ENCODE results near the gene BSG.

BSG gene

DNA sequence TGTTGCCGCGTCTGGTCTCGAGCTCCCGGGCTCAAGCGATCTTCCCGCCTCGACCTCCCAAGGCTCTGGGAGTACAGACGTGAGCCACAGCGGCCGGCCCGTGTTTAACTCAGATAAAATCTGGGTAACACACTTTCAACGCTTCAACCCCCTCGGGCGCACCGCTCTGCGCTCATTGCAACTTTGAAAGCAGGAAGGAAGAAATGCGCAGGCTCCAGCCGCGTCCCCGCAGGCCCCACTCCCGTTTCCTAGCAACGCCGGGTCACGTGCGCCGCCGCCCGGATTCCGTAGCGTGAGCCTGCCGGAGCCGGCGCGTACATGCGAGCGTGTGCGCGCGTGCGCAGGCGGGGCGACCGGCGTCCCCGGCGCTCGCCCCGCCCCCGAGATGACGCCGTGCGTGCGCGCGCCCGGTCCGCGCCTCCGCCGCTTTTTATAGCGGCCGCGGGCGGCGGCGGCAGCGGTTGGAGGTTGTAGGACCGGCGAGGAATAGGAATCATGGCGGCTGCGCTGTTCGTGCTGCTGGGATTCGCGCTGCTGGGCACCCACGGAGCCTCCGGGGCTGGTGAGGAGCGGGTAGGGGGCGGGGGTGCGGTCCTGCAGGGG lies at the start of gene BSG:
BSG (plus strand) TSS at position 457 of the 603 bp plus-strand sequence; CDS start at position 496, 39 bp downstream.
- peak; percentile 99 for DNase-seq

DNA sequence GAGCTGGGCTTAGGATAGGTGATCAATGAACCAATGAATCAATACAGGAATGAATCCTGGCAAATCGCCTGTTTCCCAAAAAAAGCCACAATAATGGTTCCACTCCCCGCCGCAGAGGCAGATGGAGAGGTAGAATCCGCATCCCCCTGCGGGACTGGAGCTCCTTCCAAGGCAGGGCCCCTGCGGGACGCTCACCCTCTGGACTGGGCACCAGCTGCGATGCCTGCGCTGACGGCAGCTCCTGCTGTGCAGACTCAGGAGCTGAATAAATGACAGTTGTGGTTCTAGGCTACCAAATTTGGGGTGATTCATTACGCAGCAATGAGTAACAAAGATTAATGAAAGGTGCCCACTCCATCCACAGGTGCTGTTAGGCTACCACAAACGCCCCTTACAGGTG lies 49.7 kb upstream of the BSG start:
- no peak for DNase-seq

DNA sequence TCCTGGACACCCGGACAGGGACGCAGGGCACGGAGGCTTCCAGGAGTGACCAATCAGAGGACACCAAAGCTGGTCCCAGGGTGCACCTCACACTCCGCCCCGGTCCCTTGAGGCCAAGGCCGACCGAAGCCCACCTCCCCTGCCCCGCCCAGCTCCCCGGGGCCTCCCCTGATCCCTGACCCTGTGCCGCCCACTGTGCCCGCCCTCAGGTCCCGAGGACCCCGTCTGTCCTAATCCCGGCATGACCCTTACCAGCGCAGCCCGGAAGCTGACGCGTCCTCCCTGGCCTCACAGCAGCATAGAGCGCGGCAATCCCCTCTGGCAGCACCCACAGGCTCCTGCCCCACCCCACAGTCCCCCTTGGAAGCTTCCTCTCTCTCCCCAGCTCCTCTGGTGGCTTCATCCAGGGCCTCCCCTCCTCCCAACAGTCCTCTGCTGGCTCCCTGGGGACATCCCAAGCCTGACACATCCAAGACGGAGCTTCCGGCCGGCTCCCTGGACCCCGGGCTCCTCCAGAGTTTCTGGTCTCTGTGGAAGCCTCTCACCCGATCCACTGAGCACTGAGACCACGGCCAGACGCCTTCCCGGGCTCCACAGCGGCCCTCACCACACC lies 48.2 kb upstream of the BSG start:
- DNase-seq, result peak; percentile 55

DNA sequence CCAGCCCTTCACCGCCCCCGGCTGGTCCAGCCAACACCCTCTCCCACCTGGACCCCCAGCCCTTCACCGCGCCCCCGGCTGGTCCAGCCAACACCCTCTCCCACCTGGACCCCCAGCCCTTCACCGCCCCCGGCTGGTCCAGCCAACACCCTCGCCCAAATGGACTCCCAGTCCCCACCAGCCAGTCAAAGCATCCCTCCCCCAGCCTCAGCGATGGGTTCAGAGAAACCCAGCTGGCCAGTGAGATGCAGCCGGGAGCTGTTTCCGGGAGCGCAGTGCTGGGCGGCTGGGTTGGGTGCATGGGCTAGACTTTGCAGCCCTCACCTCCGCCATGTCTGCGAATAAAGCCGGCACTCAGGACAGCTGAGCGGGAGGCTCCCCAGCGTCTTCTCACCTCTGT lies 47.4 kb upstream of the BSG start:
- no peak for DNase-seq

DNA sequence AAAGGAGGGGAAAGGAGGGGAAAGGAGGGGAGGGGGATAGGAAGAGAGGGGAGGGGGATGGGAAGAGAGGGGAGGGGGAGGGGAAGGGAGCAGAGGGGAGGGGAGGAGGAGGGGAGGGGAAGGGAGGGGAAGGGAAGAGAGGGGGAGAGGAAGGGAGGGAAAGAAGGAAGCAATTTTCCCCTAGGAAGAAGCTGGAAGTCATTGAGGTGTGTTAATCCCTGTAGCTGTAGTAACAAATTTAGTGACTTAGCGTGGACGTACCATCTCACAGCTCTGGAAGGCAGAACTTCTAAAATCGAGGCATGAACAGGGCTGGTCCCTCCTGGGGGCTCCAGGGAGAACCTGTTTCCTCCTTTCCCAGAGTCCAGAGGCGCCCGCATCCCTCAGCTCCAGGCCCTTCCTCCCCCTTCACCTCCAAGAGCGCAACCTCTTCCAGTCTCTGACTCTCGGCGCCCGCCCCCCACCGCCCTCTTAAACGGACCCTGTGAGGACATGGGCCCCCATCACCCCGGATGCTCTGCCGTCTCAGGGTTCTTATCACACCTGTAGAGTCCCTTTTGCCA lies 46.5 kb upstream of the BSG start:
- DNase-seq, result no peak

DNA sequence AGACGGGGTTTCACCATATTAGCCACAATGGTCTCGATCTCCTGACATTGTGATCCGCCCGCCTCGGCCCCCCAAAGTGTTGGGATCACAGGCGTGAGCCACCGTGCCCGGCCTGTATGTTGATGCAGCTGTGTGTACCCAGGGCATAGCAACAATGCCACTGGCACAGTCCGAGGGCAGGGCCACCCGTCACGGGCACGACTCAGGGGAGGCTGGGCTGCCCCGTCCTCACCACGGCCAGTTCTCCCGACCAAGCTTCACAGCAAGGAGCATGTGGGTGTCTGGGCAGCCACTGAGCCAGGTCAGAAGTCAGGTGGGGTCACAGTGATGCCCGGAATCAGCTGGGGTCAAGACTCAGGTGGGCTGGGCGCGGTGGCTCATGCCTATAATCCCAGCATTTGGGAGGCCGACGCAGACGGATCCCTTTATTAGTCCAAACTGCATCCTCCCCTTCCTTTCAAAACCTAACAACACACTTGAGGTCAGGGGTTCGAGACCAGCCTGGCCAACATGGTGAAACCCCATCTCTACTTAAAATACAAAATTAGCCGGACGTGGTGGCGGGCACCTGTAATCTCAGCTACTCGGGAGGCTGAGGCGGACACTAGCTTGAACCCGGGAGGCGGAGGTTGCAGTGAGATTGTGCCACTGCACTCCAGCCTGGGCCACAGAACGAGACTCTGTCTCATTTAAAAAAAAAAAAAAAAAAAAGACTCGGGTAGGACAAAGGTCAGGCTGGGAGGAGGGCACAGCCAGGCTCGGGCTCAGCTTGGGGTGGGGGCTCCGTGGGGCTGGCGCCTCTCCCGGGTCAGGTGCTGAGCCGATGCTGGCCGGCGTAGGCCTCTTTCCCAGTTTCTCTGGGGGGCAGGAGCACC lies 42.0 kb upstream of the BSG start:
- DNase-seq, result no peak

DNA sequence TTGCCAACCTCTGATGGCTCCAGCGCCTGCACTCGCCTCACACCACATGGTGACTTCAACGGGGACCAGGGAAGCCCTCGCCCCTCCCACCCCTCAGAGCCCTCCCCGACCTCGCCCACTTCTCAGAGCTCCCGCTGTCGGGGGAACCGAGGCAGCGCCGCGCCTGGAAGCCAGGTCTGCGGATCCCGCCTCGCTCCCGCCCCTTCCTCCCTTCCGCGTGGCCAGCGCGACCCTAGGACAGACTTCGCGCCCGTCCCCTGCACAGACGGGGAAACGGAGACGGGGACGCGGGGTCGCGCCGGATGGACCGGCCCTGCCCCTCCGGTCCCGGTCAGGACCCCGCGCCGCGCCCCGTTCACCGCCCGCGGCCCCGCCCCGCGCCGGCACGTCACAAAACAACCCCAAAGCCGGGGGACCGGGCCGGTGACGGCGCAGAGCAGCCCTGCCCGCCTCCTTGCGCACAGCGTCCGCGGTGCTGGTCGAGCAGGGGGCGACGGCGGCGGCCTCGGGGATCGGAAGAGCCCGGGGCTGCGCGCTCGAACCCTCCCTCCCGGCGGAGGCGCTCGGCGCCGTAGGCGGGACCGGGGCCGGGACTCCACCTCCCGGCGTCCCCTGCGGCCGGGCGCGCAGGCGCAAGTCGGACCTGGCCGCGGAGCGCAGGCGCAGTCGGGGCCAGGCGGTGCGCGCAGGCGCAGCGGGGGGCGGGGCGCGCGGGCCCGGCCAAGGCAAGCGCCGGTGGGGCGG lies 41.2 kb upstream of the BSG start:
- peak; percentile 89 for DNase-seq

DNA sequence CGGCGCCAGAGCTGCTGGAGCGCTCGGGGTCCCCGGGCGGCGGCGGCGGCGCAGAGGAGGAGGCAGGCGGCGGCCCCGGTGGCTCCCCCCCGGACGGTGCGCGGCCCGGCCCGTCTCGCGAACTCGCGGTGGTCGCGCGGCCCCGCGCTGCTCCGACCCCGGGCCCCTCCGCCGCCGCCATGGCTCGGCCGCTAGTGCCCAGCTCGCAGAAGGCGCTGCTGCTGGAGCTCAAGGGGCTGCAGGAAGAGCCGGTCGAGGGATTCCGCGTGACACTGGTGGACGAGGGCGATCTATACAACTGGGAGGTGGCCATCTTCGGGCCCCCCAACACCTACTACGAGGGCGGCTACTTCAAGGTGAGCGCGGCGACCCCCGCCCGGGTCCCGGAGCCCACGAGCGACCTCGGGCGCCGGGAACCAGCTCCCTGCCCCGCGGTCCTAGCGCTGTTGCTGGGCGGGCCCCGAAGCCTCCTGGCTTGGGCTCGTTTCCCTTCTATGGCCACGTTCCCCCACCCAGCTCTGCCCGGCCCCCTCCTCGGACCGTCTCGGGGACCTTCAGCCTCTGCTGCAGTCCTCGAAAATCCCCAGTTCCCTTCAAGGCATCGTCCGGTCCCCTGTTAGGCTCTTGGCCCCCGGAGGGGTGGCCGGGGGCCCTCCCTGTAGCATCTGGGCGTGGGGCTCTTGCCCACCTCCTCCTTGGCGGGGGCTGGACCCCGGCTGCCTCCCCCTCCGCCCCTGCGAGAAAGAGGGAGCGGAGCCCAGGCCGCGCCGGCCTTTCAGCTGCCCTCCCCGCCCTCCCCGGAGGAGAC lies 40.4 kb upstream of the BSG start, which contains the start of gene CDC34:
CDC34 (plus strand) TSS at position 8 of the 808 bp plus-strand sequence; CDS start at position 180, 172 bp downstream.
- DNase-seq, result no peak

DNA sequence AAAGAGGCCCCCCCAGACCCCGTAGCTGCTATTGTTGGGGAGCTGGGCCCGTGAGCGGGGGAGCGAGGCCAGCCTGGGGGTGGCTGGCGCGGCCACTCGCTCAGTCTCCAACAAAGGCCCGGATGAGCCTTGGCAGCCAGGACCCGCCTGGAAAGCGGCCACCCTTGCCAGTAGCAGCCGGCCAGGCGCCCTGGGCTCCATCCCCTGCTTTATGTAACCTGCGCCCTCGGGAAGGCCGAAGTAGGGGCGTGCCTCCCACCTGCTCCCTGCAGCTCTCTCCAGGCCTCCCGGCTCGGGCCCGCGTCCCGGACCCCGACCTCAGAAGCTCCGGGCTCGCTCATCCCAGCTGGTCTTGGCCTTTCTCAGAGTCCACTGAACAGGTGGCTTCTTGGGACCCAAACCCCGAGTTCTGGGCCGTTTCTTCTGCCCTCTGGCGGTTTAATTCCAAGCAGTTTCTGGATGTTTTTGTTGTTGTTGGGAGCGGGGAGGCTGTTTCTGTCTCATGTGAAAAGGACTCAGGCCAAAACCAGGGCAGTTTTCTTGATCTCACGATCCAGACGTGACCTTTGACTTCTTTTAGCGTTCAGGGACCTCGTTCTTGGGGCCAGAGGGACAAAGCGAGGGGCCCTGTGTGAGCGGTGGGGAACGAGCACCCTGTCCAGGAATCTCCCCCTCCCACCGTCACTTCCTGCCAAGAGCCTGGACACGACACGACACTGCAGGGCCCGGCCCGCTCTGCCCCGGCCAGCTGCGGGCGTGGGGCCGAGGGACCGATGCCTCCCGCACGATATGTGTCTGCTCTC lies 39.6 kb upstream of the BSG start:
- DNase-seq, result peak; percentile 39

DNA sequence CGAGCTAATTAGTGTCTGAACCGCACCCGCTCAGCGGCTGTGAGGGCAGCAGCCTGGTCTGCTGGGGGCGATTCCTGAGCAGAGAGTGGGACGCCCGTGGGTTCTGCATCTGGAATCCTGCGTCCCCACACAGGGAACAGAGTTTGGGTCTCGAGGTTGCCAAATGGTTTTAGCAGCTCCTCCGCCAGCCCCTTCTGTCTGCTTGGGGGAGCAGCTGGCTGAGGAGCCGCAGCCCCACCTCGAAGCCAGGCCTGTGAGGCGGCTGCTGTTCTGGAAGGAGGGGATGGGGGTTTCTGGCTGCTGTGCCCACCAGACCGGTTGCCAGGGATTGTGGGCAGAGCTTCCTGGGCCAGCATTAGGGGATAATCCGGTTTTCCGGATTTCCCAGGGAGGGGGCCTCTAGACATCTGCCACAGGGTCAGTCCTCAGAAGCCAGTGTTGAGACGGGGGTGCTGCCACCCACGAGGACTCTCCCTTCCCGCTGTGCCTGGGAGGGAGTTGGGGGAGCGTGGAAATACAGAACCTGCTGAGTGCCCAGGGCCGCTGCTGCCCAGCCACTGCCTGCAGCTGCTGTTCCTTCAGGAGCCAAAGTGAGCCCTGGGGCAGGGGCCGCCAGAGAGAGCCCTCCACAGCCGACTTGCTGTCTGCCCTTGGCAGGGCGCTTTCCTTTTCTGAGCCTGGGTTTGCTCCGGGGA lies 38.9 kb upstream of the BSG start:
- no peak for DNase-seq

DNA sequence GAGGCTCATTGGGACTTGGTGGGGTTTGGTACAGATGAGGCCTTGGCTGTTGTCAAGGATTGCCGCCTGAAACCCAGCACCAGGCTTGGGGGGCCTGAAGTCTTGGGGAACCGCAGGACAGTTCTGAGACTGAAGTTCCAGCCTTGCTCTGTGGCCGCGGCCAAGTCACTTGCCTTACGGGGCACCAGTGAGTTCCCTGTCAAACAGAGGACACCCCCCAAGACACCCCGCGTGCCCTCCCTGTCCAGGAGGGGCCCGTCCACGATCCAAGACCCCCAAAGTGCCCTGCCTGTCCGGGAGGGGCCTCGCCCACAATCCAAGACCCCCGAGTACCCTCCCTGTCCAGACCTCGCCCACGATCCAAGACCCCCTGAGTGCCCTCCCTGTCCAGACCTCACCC lies 38.3 kb upstream of the BSG start:
- no peak for DNase-seq

DNA sequence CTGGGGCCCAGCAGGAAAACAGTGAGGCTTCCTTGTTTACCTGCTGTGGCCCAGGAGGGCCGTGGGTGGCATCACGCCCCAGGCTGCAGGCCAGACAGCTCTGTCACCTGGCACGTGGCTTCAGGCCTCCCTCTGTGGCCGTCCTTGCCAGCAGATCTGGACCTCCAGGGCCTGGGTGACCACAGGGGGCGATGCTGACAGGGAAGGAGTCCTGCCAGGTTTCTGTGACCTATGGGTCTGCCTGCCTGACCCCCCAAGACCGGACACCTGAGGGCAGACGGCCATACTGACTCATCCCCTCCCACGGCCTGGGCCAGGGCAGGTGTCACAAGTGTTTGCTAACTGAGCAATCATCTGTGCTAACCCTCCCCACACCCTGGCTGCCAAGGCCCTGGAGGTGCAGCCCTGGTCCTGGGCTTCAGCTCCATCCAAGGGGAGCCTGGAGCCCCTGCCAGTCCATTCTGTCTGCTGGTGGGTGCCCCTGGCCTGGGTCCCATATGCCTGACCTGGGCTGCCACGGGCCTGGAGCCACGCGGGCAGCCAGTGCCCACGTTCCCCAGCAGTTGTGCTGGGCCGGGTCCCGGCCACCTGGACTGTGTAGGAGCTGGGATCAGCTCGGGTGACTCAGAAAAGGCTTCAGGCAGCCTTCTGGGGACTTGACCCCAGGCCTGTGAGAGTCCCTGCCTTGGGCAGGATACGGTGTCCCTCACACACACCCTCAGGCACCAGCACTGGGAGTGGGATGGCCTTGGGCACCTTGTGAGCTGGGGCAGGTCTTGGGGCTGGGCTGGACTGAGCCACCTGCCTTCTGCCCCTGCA lies 37.2 kb upstream of the BSG start:
- DNase-seq, result no peak

DNA sequence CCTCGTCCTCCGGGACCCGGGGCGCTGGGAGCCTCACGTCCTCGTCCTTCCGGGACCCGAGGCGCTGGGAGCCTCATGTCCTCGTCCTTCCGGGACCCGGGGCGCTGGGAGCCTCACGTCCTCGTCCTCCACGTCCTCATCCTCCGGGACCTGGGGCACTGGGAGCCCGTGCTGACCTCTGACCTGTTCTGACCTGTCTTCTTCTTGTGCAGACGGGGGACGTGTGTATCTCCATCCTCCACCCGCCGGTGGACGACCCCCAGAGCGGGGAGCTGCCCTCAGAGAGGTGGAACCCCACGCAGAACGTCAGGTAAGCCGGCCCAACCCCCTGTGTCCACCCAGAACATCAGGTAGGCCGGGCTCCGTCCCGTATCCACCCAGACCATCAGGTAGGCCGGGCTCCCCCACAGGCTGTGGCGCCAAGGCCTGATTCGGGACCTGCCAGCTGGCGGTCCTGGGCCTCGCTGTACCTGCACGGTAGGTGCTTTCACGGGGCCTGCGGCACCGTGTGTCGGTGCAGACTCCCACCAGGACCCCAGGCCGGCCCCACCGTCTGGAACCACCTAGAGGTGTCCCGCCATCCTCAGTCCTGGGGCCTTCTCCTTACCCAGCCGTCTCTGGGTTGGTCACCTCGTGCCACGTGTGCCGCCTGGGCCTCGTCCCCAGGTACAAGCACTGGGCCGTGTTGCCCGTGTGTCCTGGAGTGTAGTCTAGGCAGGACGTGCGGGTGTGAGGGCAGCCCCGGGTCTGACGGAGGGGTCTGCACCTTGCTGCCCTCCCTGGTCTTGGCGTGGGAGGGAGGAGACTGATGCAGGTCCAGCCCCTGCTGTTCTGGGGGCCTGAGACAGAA lies 36.1 kb upstream of the BSG start:
- no peak for DNase-seq

DNA sequence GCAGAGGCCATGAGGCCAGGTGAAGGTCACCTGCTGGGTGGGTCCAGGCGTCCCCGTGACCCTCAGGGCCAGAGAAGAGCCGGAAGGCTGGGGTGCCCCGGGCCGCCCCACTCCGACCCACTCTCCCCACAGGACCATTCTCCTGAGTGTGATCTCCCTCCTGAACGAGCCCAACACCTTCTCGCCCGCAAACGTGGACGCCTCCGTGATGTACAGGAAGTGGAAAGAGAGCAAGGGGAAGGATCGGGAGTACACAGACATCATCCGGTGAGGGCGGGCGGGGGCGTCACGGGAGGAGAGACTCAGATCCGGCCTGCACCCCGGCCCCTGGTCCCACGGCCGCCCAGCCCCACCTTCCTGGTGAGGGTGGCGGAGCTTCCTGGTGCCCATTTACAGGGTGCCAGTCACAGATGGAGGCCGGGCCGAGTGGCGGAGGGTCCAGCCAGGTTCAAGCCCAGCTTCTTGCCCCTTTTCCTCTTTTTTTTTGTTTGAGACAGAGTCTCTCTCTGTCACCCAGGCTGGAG lies 35.5 kb upstream of the BSG start:
- DNase-seq, result no peak

DNA sequence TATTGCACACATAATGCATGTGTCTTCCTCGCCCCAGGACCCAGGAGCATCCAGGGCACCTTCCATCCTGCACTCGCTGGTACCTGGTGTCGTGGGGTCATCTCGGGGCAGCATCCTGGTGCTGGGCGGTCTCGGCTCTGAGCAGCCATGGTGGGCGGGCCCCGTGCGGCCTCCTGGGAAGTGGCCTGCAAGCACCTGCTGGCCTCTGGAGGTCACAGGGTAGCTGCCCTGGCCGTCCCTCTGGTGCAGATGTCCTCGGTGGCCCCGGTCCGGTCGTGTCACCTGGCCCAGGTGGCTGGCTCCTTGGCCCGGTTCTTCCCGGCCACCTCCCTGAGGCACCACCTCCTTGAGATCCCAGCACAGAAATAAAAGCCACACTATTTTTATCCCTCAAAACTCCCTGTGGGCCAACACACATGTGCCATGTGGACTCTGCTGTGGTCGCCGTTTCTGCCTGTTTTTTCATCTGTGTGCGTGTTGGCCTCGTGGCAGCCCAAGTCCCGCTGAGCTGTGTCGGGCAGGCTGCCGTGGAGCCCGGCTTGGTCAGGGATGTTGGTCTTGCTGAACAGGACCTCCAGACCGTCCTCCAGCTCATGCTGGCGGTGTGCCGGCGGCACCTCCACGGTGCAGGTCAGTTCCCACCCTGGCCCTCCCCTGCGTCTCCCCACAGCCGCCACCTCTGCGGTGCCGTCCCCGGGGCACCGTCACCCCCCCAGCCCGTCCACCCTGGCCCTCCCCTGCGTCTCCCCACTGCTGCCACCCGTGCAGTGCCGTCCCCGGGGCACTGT lies 33.6 kb upstream of the BSG start:
- DNase-seq, result no peak

DNA sequence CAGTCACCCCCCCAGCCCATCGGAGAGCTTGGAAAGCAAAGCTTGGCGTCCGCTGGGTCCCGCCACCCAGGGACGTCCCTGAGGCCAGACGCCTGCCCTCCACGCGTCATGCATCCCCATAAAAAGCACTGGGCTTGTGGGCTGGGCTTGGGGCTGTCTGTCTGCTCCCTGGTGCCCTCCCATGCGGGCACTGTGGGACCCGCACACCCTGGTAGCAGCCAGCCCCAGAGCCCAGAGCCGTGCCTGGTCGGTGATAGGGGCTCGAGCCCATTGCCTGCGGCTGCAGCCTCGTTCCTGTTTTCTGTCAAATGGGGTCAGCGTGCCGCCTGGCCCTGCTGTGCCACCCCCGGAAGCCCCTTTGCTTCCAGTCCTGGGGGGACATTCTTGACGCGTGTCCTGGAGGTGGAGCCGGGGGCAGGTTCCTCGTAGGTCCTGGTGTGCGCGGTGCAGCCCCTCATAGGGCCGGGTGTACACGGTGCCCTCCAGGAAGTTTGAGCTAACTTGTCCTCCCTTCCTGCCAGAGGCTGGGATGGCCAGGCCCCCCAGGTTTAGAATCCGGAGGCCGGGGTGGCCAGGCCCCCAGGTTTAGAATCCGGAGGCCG lies 32.9 kb upstream of the BSG start:
- DNase-seq, result no peak

Measured in NCI-H345 (cell line).